Choroid plexus epithelial cell (primary cell): ENCODE results near the gene APOL2.

Experiments
- DNase-seq: peaks from one replicate; pipeline ENCODE4 v3.0.0-alpha.2; 2010; ENCODE audit warnings: low read depth
- H3K4me3 ChIP-seq: 2 replicates; pipeline ENCODE4 v1.5.1; 2011; ENCODE audit warnings: low read depth, mild to moderate bottlenecking, control low read depth, low read length, moderate library complexity
- CTCF ChIP-seq: conservative IDR thresholded peaks from 2 replicates; pipeline ENCODE4 v1.5.1; 2011; ENCODE audit warnings: low read depth, mild to moderate bottlenecking, control low read depth, inconsistent platforms, low read length, moderate library complexity

Gene APOL2

DNA sequence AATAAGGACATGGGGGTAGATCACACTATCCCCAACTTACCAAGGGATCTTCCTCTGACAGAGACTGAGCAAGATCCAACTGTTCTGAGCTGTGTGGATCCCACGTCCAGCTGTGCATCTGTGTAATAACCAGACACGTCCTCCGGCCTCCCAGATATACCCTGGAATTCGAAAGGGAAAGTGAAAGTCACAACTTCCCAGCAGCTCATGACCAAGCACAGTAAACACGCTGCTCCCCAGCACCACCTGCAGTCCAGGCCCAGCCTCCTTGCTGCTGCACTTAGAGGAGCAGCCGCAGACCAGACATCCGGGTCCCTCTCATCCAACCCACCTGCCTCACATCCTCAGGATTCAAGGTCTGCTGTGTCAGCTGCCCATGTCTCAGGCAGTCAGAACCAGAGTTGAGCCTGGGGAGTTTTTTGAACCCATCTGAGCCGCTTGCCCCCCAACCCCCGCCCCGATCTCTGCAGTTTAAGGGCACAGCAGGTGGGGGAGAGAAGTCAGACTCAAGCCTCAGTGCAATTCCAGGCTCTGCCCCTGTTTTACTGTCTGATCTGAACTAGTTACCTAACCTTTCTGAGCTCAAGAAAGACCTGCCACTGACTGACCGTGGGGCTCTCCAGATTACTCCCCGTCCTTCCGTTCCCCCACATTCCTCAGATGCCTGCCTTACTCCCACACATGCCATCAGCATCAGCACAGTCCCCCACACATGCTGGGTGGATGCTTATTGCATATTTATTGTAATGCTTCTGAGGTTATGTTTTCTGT lies at the start of gene APOL2:
Gene APOL2, minus strand, starts transcription at position 127 of the 771 bp plus-strand sequence. CDS start 6,365 bp downstream, outside the sequence.
- DNase-seq, result peak; percentile 98
- peak within 1 kb of the TSS; percentile 67 for H3K4me3 ChIP-seq
- TF ChIP-seq CTCF, result peak; percentile 80

- no peak overlapping the region for H3K4me3 ChIP-seq
- TF ChIP-seq CTCF, result no peak
- DNase-seq, result no peak
These were observed 49.5 kb upstream of the APOL2 start for GRCh38 chr22:36288571-36289405.

DNA sequence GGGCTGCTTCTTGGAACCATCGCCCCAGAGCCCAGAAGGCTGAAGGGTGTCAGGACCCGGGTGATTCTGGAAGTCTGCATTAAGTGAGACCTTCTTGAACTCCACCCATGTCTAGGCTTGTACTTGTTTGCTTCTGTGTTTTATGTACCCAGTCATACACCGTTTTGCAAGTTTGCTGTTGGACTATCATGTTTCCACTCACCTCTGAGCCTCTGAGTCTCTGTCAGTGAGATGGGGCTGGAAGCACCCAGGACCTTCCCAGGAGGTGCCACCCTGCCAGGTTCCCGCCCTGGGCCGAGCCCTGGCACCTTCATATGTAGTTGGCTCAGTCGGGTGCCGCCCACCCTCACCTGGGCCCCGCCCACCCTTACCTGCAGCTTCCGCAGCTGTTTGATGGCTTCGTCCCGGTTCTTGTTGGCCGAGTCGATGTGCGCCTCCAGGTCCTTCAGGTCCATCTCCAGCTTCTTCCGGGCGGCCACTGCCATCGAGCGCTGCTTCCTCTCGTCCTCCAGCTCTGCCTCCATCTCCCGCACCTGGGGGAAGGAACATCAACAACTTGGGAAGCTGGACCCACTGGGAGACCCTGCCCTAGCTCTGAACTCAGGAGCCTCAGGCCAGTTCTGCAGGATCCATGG lies 48.7 kb upstream of the APOL2 start:
- no peak overlapping the region for H3K4me3 ChIP-seq
- DNase-seq, result peak; percentile 44
- no peak for TF ChIP-seq CTCF

- peak; percentile 92 for DNase-seq
- no peak overlapping the region for H3K4me3 ChIP-seq
- peak; percentile 98 for TF ChIP-seq CTCF
These were observed 47.0 kb upstream of the APOL2 start for GRCh38 chr22:36286096-36286957.

- no peak for DNase-seq
- H3K4me3 ChIP-seq, result no peak overlapping the region
- no peak for TF ChIP-seq CTCF
These were observed 46.2 kb upstream of the APOL2 start for GRCh38 chr22:36285545-36285944.

GRCh38 chr22:36285017-36285416 lies 45.7 kb upstream of the APOL2 start:
- no peak for TF ChIP-seq CTCF
- no peak for DNase-seq

More at GRCh38 chr22:36285017-36285416, 45.7 kb upstream of the APOL2 start:
- H3K4me3 ChIP-seq, result no peak overlapping the region
